Ishikawa (cell line): Measurements from ENCODE around the gene VTI1A.

Source experiments
- CEBPB ChIP-seq: IDR thresholded peaks from 2 replicates; pipeline ENCODE4 v1.6.1; 2012
- EP300 ChIP-seq: IDR thresholded peaks from 2 replicates; pipeline ENCODE4 v1.6.1; 2012; ENCODE audit warnings: borderline replicate concordance
- RAD21 ChIP-seq: IDR thresholded peaks from 2 replicates; pipeline ENCODE4 v1.6.1; 2012; ENCODE audit warnings: low read depth
- REST ChIP-seq: IDR thresholded peaks from 2 replicates; pipeline ENCODE4 v1.6.1; 2012; ENCODE audit warnings: low read depth, mild to moderate bottlenecking
- TAF1 ChIP-seq: IDR thresholded peaks from 2 replicates; pipeline ENCODE4 v1.6.1; 2012; ENCODE audit warnings: low read depth, mild to moderate bottlenecking

- TF ChIP-seq REST = no peak
- no peak for TF ChIP-seq CEBPB
- TF ChIP-seq EP300 = no peak
- no peak for TF ChIP-seq RAD21
- no peak for TF ChIP-seq TAF1
These were observed 13.4 kb downstream of the VTI1A start for GRCh38 chr10:112460366-112460765.
